ENCODE data around the gene MYO7A. TPM values are rescaled to one million over a fixed set of nuclear protein-coding genes. Genes with fewer than 3 reads are reported as not detected.

MYO7A gene
- total RNA-seq, 4 donors from 2014 or later, result 0.15 to 4.0 (median 1.2) TPM

DNA sequence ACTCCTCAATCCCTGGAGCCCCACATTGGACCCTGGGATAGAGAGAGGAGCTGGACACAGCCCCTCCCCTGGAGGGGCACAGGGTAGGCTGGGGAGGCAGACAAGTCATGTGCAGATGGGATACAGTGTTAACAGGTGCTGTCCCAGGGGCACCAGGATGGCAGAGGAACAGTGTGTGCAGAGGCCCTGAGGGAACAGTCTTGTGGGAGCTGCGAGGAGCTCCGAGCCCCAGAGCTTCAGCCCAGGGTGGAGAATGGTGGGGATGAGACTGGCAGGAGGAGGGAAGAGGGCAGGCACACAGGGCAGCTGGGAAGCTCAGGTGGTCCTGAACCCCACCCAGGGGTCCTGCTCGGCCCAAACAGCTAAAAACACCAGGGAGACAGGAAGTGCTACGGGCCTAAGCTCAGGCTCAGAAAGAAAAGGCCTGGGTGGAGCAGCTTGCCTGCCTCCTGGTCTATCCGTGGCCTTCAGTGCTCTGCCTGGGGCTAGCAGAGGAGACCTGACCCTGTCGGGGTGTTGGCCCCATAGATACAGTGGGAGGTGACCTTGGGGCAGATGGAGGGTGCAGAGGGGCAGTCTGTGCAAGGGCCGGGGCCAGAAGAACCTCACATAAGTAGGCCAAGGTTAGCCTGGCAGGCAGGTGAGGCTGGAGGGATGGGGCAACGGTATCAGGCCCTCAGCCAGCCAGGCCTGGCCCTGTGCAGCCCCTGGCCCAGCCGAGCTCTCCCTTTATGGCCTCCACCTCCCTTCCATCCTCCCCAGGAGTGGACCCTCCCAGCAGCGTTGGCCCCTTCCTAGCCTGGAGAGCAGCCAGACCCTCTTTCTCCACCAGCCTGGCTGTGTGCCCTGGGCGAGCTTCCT, 45.8 kb upstream of the MYO7A start:
- peaks cover 0 to 5% (median 0%) of the 10 kb centered on the region in 3 donors for H3K36me3 ChIP-seq
- 63 to 77% methylated on average over 7 to 10 of the region's 11 CpGs for WGBS, 2 donors
- no peak for DNase-seq
- intact Hi-C loops (cut with DNase I), result no loop called here
- no peaks in the 10 kb centered on the region for H3K9me3 ChIP-seq
- no peak for TF ChIP-seq POLR2A (IDR thresholded peaks at IDR 0.05)
- TF ChIP-seq, protein P1, sequence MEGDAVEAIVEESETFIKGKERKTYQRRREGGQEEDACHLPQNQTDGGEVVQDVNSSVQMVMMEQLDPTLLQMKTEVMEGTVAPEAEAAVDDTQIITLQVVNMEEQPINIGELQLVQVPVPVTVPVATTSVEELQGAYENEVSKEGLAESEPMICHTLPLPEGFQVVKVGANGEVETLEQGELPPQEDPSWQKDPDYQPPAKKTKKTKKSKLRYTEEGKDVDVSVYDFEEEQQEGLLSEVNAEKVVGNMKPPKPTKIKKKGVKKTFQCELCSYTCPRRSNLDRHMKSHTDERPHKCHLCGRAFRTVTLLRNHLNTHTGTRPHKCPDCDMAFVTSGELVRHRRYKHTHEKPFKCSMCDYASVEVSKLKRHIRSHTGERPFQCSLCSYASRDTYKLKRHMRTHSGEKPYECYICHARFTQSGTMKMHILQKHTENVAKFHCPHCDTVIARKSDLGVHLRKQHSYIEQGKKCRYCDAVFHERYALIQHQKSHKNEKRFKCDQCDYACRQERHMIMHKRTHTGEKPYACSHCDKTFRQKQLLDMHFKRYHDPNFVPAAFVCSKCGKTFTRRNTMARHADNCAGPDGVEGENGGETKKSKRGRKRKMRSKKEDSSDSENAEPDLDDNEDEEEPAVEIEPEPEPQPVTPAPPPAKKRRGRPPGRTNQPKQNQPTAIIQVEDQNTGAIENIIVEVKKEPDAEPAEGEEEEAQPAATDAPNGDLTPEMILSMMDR (IDR thresholded peaks at IDR 0.05), result no peak
- H3K4me3 ChIP-seq, result no peak overlapping the region
- no peaks in the 10 kb centered on the region for H3K27me3 ChIP-seq
- peaks cover 9 to 36% (median 14%) of the 10 kb centered on the region in 3 donors for H3K4me1 ChIP-seq
- H3K27ac ChIP-seq, result peak overlapping the region; percentile 9 to 78 (median 54)

DNA sequence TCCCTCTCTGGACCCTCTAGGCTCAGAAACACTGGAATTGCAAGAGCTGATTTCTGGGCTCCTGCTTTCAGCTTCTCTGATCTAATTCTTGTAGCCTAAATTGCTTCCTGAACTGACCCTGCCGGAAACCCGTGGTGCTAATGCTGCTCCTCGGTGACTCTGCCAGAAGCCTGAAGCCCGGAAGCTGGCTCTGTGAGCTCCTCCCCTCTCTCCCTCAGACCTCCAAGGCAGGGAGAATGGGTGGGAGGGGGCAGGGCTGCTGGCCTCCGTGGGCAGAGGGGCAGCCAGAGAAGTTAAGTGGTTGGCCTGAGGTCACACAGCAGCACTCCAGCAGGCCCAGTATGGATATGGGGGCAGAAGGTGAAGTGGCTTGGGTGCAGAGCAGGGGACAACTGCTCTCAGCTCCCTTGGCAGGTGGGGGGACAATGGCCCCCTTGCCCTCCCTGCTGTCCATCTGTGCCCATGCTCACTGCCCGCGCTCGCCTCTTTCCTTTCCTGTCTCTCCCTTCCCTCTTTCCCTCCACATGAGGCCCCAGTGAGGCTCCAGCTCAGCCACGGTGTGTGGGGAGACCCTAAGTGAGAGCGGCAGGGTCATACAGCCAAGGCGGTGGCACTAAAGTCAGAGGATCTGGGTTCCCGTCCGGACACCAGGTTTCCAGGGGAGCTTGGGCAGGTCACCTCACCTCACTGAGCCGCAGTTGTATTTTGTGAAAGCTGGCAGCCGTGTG, 45.0 kb upstream of the MYO7A start:
- TF ChIP-seq, protein P1 (IDR thresholded peaks at IDR 0.05), result no peak
- TF ChIP-seq POLR2A (IDR thresholded peaks at IDR 0.05), result no peak
- Histone ChIP-seq H3K4me1 (peaks cover 13 to 44% (median 14%) of the 10 kb centered on the region in 3 donors), H3K27me3 (no peaks in the 10 kb centered on the region), H3K27ac (peak overlapping the region; percentile 9 to 78 (median 54)), H3K9me3 (no peaks in the 10 kb centered on the region), H3K4me3 (peak overlapping the region in 1 of 4 donors; percentile 2), H3K36me3 (peaks cover 0 to 5% (median 0%) of the 10 kb centered on the region in 3 donors)
- 63 to 93% methylated on average over 2 to 8 of the region's 15 CpGs for WGBS, 2 donors
- intact Hi-C loops (cut with DNase I), result no loop called here
- no peak for DNase-seq

- DNase-seq, result no peak
- H3K4me1 ChIP-seq, result peaks cover 17 to 51% (median 19%) of the 10 kb centered on the region in 3 donors
- H3K9me3 ChIP-seq, result no peaks in the 10 kb centered on the region
- no peaks in the 10 kb centered on the region for H3K27me3 ChIP-seq
- intact Hi-C loops (cut with DNase I), result no loop called here
- H3K4me3 ChIP-seq, result no peak overlapping the region
- H3K36me3 ChIP-seq, result peaks cover 0 to 5% (median 0%) of the 10 kb centered on the region in 3 donors
- 75 to 83% methylated on average over 3 to 4 of the region's 12 CpGs for WGBS, 2 donors
- TF ChIP-seq, protein P1 (IDR thresholded peaks at IDR 0.05), result no peak
- no peak for TF ChIP-seq POLR2A (IDR thresholded peaks at IDR 0.05)
- H3K27ac ChIP-seq, result peak overlapping the region in 2 of 4 donors; percentile 64 to 78
Observed at GRCh38 chr11:77083566-77084245, 44.3 kb upstream of the MYO7A start.

- Histone ChIP-seq H3K4me3 (no peak overlapping the region), H3K4me1 (peaks cover 19 to 61% (median 23%) of the 10 kb centered on the region in 3 donors), H3K27ac (no peak overlapping the region), H3K36me3 (peaks cover 0 to 5% (median 0%) of the 10 kb centered on the region in 3 donors), H3K27me3 (no peaks in the 10 kb centered on the region), H3K9me3 (no peaks in the 10 kb centered on the region)
- intact Hi-C loops (cut with DNase I), result no loop called here
- no peak for DNase-seq
- TF ChIP-seq, protein P1 (IDR thresholded peaks at IDR 0.05), result no peak
- TF ChIP-seq POLR2A (IDR thresholded peaks at IDR 0.05), result no peak
- 57 to 87% methylated on average over 1 to 6 of the region's 25 CpGs for WGBS, 2 donors
Observed at GRCh38 chr11:77084581-77085191, 43.4 kb upstream of the MYO7A start.
